Measurements from ENCODE around the gene CACNA2D2. TPM values are rescaled to one million over a fixed set of nuclear protein-coding genes. Genes with fewer than 3 reads are reported as not detected.
A peak's percentile ranks its signal among the peaks of the same experiment; 100 is the strongest.

The CACNA2D2 gene
- total and polyA plus RNA-seq, 2 of the 8 experiments (the other 6 are each of a cell fraction or from before 2014, with no cell fraction given): 14.1 to 25.0 TPM

- H3K9me3 ChIP-seq (ENCODE audit: insufficient read depth in 2 of 2, low read depth in 1 of 2, low read length in 1 of 2): no peaks in the 10 kb centered on the region
- H3K23me2 ChIP-seq (ENCODE audit: low read depth, low read length): no peaks in the 10 kb centered on the region; the same call in none of the 2 replicates
- H4K91ac ChIP-seq (replicated peaks; ENCODE audit: insufficient read length, low read length): peak overlapping the region; percentile 49
- H3K79me2 ChIP-seq (ENCODE audit: control insufficient read depth in 1 of 2, insufficient read depth in 2 of 2, low read length in 2 of 2): no peaks in the 10 kb centered on the region
- peak overlapping the region; percentile 77; the same call in 1 of the 2 replicates for H2BK20ac ChIP-seq (ENCODE audit: low read length)
- no peak overlapping the region for H4K8ac ChIP-seq (ENCODE audit: extremely low read depth, insufficient read depth, low read length)
- H3K4me2 ChIP-seq (ENCODE audit: insufficient read depth in 1 of 2, low read depth in 2 of 2, low read length in 2 of 2): no peak overlapping the region; a peak in 1 of 4 replicates
- H4K20me1 ChIP-seq (replicated peaks in 1 of 2; ENCODE audit: control insufficient read depth in 1 of 2, insufficient read depth in 2 of 2, low read length in 2 of 2): no peaks in the 10 kb centered on the region
- no peak overlapping the region for H3K14ac ChIP-seq (ENCODE audit: insufficient read length)
- H3K36me3 ChIP-seq (ENCODE audit: control insufficient read depth in 2 of 4, insufficient read depth in 4 of 4, low read length in 3 of 4): no peaks in the 10 kb centered on the region
- H3K4me3 ChIP-seq (ENCODE audit: extremely low read depth in 1 of 4, insufficient read depth in 2 of 4, low read depth in 3 of 4, low read length in 4 of 4): no peak overlapping the region
- no peak overlapping the region for H3K9ac ChIP-seq (replicated peaks in 1 of 4; ENCODE audit: extremely low read depth in 1 of 4, low read depth in 3 of 4, low read length in 3 of 4)
- no peak overlapping the region for H3K4ac ChIP-seq (replicated peaks; ENCODE audit: insufficient read length, low read depth, low read length)
- peak overlapping the region; percentile 7 for H4K5ac ChIP-seq (ENCODE audit: insufficient read length, low read depth, low read length)
- FAIRE-seq: peak; percentile 91
- WGBS, 2 experiments (ENCODE audit: extremely low coverage in 1 of 2, insufficient coverage in 1 of 2, insufficient read length in 1 of 2, insufficient replicate concordance in 2 of 2, low coverage in 1 of 2, low lambda C conversion rate in 2 of 2, missing lambda C conversion rate in 1 of 2): 18% methylated on average over 7 of the region's 7 CpGs; no CpG with 5 or more reads in 1 of the 2 experiments
- DNase-seq (ENCODE audit: low read depth in 1 of 2, low spot score in 2 of 2): peak; percentile 81 to 95
- H2BK5ac ChIP-seq (ENCODE audit: low read depth, low read length): peak overlapping the region; percentile 73; the same call in 1 of the 2 replicates
- no peak overlapping the region for H2BK120ac ChIP-seq (replicated peaks; ENCODE audit: low read depth, low read length)
- ChIA-PET CTCF (ENCODE audit: partially characterized antibody) (interaction anchor here (0.8 to 12.6 kb wide), 10 partner anchors 10 to 179 kb away, joined by 3 to 114 read pairs (median 6); partner anchors contain the start of genes CACNA2D2 and RASSF1), POLR2A (ENCODE audit: partially characterized antibody) (interaction anchor here (1.0 kb wide), 1 partner anchor 15 kb away, joined by 3 read pairs; no protein-coding TSS in a partner anchor)
- H2BK12ac ChIP-seq (ENCODE audit: low read depth, low read length): peak overlapping the region; percentile 96; the same call in 1 of the 2 replicates
- peak overlapping the region; percentile 65; the same call in 1 of the 2 replicates for H3K18ac ChIP-seq (ENCODE audit: extremely low read depth, low read length)
- no peak overlapping the region for H2AFZ ChIP-seq (ENCODE audit: low read length)
- no peak overlapping the region for H2AK5ac ChIP-seq (ENCODE audit: low read depth, low read length)
- H3K56ac ChIP-seq (replicated peaks; ENCODE audit: insufficient read length, low read depth, low read length): no peak overlapping the region
- no peak overlapping the region for H3K23ac ChIP-seq (ENCODE audit: insufficient read length)
- no peak overlapping the region; the same call in 1 of the 2 replicates for H2BK15ac ChIP-seq (ENCODE audit: low read length)
- no peaks in the 10 kb centered on the region for H3K79me1 ChIP-seq (ENCODE audit: low read depth, low read length)
- H3K4me1 ChIP-seq (replicated peaks in 1 of 4; ENCODE audit: control insufficient read depth in 3 of 4, insufficient read depth in 4 of 4, low read length in 3 of 4): peaks cover 3 to 55% (median 42%) of the 10 kb centered on the region in 4 experiments
- no peaks in the 10 kb centered on the region for H3K27me3 ChIP-seq (replicated peaks in 1 of 4; ENCODE audit: control insufficient read depth in 3 of 4, extremely low read depth in 1 of 4, insufficient read depth in 3 of 4, low read length in 3 of 4)
- H3K27ac ChIP-seq (ENCODE audit: low read depth, low read length): no peak overlapping the region
- TF ChIP-seq CTCF (IDR thresholded peaks at IDR 0.05; ENCODE audit: control extremely low read depth in 1 of 3, insufficient read depth in 1 of 3, low read depth in 1 of 3, low read length in 3 of 3) (peak in 2 of 3 experiments; percentile 95 to 99; a peak in 3 of 4 replicates), GABPA (IDR thresholded peaks at IDR 0.05; ENCODE audit: borderline replicate concordance, insufficient read depth, low read length) (peak; percentile 73; the same call in 1 of the 2 replicates), MAFK (IDR thresholded peaks at IDR 0.05; ENCODE audit: low read depth, low read length) (peak; percentile 53; the same call in 1 of the 2 replicates), TEAD4 (IDR thresholded peaks at IDR 0.05; ENCODE audit: low read depth, low read length) (0 out of 2 replicates have a peak, but pooled peaks have one; percentile 23), FOSL1 (IDR thresholded peaks at IDR 0.05; ENCODE audit: insufficient read depth, low read depth, low read length) (no peak), CEBPB (IDR thresholded peaks at IDR 0.05; ENCODE audit: low read depth, low read length) (no peak), SRF (IDR thresholded peaks at IDR 0.05; ENCODE audit: low read depth, low read length) (no peak), JUND (IDR thresholded peaks at IDR 0.05; ENCODE audit: low read length) (0 out of 2 replicates have a peak, but pooled peaks have one; percentile 29), CHD1 (IDR thresholded peaks at IDR 0.05; ENCODE audit: low read depth, low read length) (no peak)
These were observed 16.1 kb upstream of the CACNA2D2 start for GRCh38 chr3:50519471-50520089.

Data from H1 (cell line).